GM12878 (cell line): Measurements from ENCODE around the gene CTSC. TPM values are rescaled to one million over a fixed set of nuclear protein-coding genes. Genes with fewer than 3 reads are reported as not detected.
A peak's percentile ranks its signal among the peaks of the same experiment; 100 is the strongest.

ENCODE experiments used
- ATAC-seq: fragments of 200-7000 bp; cut with Tn5 transposase; 3 replicates; pipeline ENCODE4 v1.9.1; 2020; ENCODE audit warnings: mild to moderate bottlenecking, moderate library complexity
- BruUV-seq: library from RNA; stranded (reverse); fragments of 400-500 nt; replicated peaks from 2 replicates; lab custom pipeline; 2021; lab: Mats Ljungman, UMichigan
- CTCF ChIA-PET: fragments of 300-600 bp; sonication (Branson Sonifier 250); formaldehyde crosslinking; extraction: SDS; loops from one replicate; lab custom pipeline; 2021; ENCODE audit warnings: inconsistent platforms; lab: Yijun Ruan, JAX
- POLR2A ChIA-PET: fragments of 350-600 bp; formaldehyde crosslinking; extraction: SDS; loops from one replicate; lab custom pipeline; 2021; ENCODE audit warnings: inconsistent platforms; lab: Charles Lee
- RAD21 ChIA-PET: fragments of 300-600 bp; sonication (Branson Sonifier 250); formaldehyde crosslinking; loops from one replicate; lab custom pipeline; 2023; ENCODE audit warnings: antibody characterized with exemption; ENCODE audit not compliant: unreplicated experiment; lab: Charles Lee
- SMC1A ChIA-PET: fragments of 300-600 bp; sonication (Branson Sonifier 250); formaldehyde crosslinking; loops from one replicate; lab custom pipeline; 2023; ENCODE audit not compliant: unreplicated experiment, uncharacterized antibody; lab: Charles Lee
- DNase-seq: peaks from one replicate; pipeline ENCODE4 v3.0.0-alpha.2; 2011; ENCODE audit warnings: low read depth, low spot score
- FAIRE-seq: peaks from 3 replicates; lab custom pipeline; 2011; peaks lifted over from hg19 to GRCh38; lab: Jason Lieb, UNC
- H2AFZ ChIP-seq: 2 replicates; pipeline ENCODE4 v1.6.0; 2011; ENCODE audit warnings: low read depth, low read length, control low read depth; ENCODE audit not compliant: control insufficient read depth
- H3K27ac ChIP-seq: 2 replicates; pipeline ENCODE4 v1.5.1; 2011; ENCODE audit warnings: control low read depth; ENCODE audit not compliant: control insufficient read depth, insufficient read depth
- H3K27me3 ChIP-seq, 2 experiments: replicated peaks in 1 of 2; 2 replicates each; pipeline versions ENCODE4 v1.6.0 to v1.6.1; 2011; ENCODE audit warnings: low read length in 1 of 2; ENCODE audit not compliant: control insufficient read depth in 2 of 2, insufficient read depth in 2 of 2
- H3K36me3 ChIP-seq, 2 experiments: 2 replicates each; pipeline ENCODE4 v1.5.1; 2011; ENCODE audit warnings: low read length in 1 of 2; ENCODE audit not compliant: control insufficient read depth in 2 of 2, insufficient read depth in 2 of 2
- H3K4me1 ChIP-seq: 2 replicates; pipeline ENCODE4 v1.6.1; 2011; ENCODE audit warnings: mild to moderate bottlenecking, low read length, moderate library complexity, mixed read lengths; ENCODE audit not compliant: control insufficient read depth, insufficient read depth
- H3K4me2 ChIP-seq: 2 replicates; pipeline ENCODE4 v1.6.0; 2011; ENCODE audit warnings: control low read depth; ENCODE audit not compliant: control insufficient read depth, insufficient read depth
- H3K4me3 ChIP-seq: fragments of 200-600 bp; sonication (generic); 2 replicates; pipeline ENCODE4 v1.5.1; 2016
- H3K79me2 ChIP-seq: 2 replicates; pipeline ENCODE4 v1.6.0; 2011; ENCODE audit warnings: low read length; ENCODE audit not compliant: control insufficient read depth, insufficient read depth
- H3K9ac ChIP-seq: 2 replicates; pipeline ENCODE4 v1.8.0; 2011; ENCODE audit warnings: low read length, control low read depth, mixed read lengths; ENCODE audit not compliant: control insufficient read depth, insufficient read depth
- H3K9me3 ChIP-seq: replicated peaks from 3 replicates; pipeline ENCODE4 v1.5.1; 2011; ENCODE audit warnings: mild to moderate bottlenecking, low read length; ENCODE audit not compliant: control insufficient read depth, insufficient read depth
- H4K20me1 ChIP-seq: 2 replicates; pipeline ENCODE4 v1.6.0; 2011; ENCODE audit not compliant: control insufficient read depth, insufficient read depth
- ATF2 ChIP-seq: IDR thresholded peaks from 2 replicates; pipeline ENCODE4 v1.6.1; 2012; ENCODE audit warnings: low read length, inconsistent platforms
- ATF7 ChIP-seq: fragments of 450-650 bp; IDR thresholded peaks from 2 replicates; pipeline ENCODE4 v1.6.1; 2016; ENCODE audit warnings: low read depth, mild to moderate bottlenecking
- IKZF1 ChIP-seq: fragments of 450-650 bp; conservative IDR thresholded peaks from 2 replicates; pipeline ENCODE4 v1.6.1; 2017; ENCODE audit warnings: antibody characterized with exemption, mild to moderate bottlenecking
- MTA2 ChIP-seq: fragments of 450-650 bp; IDR thresholded peaks from 2 replicates; pipeline ENCODE4 v1.6.1; 2016; ENCODE audit warnings: low read depth, mild to moderate bottlenecking, moderate library complexity
- NR2C1 ChIP-seq: fragments of 450-650 bp; IDR thresholded peaks from 2 replicates; pipeline ENCODE4 v1.6.1; 2017; ENCODE audit warnings: antibody characterized with exemption, mild to moderate bottlenecking, moderate library complexity
- SRF ChIP-seq, 2 experiments: IDR thresholded peaks; 2 replicates each; pipeline ENCODE4 v1.6.1; 2011; ENCODE audit warnings: low read depth in 2 of 2, low read length in 2 of 2, mild to moderate bottlenecking in 1 of 2, moderate library complexity in 1 of 2
- TAF1 ChIP-seq: IDR thresholded peaks from 2 replicates; pipeline ENCODE4 v1.6.1; 2011; ENCODE audit warnings: mild to moderate bottlenecking, low read depth, low read length, borderline replicate concordance
- ZBED1 ChIP-seq: IDR thresholded peaks from 2 replicates; pipeline ENCODE4 v1.6.1; 2016; ENCODE audit warnings: borderline replicate concordance
- ZNF24 ChIP-seq: fragments of 450-650 bp; IDR thresholded peaks from 2 replicates; pipeline ENCODE4 v1.6.1; 2017; ENCODE audit warnings: antibody characterized with exemption, mild to moderate bottlenecking
- WGBS: methylation state at CpG from one replicate; pipeline ENCODE4 v1.1.6; 2016; ENCODE audit warnings: low lambda C conversion rate; ENCODE audit not compliant: insufficient replicate concordance, insufficient coverage; ENCODE audit errors: missing lambda C conversion rate; 5-methylcytosine and 5-hydroxymethylcytosine counted together
- in situ Hi-C: fragments of 300-500 bp; cut with MboI; formaldehyde crosslinking; loops from 9 replicates; pipeline ENCODE4 v1.14.3; 2018; ENCODE audit warnings: mixed read lengths
- intact Hi-C: fragments of 100-400 bp; cut with micrococcal nuclease; formaldehyde crosslinking; loops from one replicate; pipeline ENCODE4 v1.14.2; 2022; ENCODE audit not compliant: unreplicated experiment
- polyA plus RNA-seq, 11 experiments: library from polyadenylated mRNA; depleted of rRNA in 4 of 11; unstranded in 6 of 11; stranded (reverse) in 5 of 11; fragments of >200 nt; fragmentation: Nextera tagmentation in 4 of 11; fragmentation: Illumina TruSeq in 1 of 11; extraction: Ambion mirVana in 4 of 11; extraction: Trizol in 1 of 11; gene quantifications; 1 replicate in 1 of 11; 2 replicates in 10 of 11; pipeline versions ENCODE4 v1.2.1 to v1.2.3, GENCODE V29; 2011 to 2016; ENCODE audit warnings: inconsistent platforms in 2 of 11, missing spikeins in 2 of 11, low read depth in 1 of 11
- total RNA-seq, 4 experiments: library from RNA; depleted of rRNA in 3 of 4; stranded (reverse); fragments of >200 nt in 3 of 4; fragmentation: Illumina TruSeq in 1 of 4; extraction: Trizol in 1 of 4; gene quantifications; 2 replicates each; pipeline versions ENCODE4 v1.2.1 to v1.2.3, GENCODE V29; 2013 to 2021

The CTSC gene
- total and polyA plus RNA-seq, 10 of the 15 experiments (the other 5 are each of a cell fraction or from before 2014, with no cell fraction given), result 289 to 1,123 (median 430) TPM

- H4K20me1 ChIP-seq, result no peaks in the 10 kb centered on the region
- H3K36me3 ChIP-seq, result no peaks in the 10 kb centered on the region; a peak in 2 of 4 replicates
- in situ Hi-C loops, result no loop called here
- WGBS, result 100% methylated on average over 2 of the region's 2 CpGs
- SMC1A ChIA-PET, result interaction anchor here (0.7 to 1.5 kb wide), 7 partner anchors 8 to 145 kb away, joined by 3 to 4 read pairs (median 3); no protein-coding TSS in a partner anchor
- no peaks in the 10 kb centered on the region for H3K27me3 ChIP-seq
- ATAC-seq (no peak), FAIRE-seq (no peak), DNase-seq (no peak)
- H3K4me2 ChIP-seq, result no peak overlapping the region
- TF ChIP-seq ATF7 (peak; percentile 35; the same call in 1 of the 2 replicates), MTA2 (no peak)
- POLR2A ChIA-PET, result no interaction called here
- intact Hi-C loops, result no loop called here
- H3K4me1 ChIP-seq, result no peaks in the 10 kb centered on the region
- H3K4me3 ChIP-seq, result no peak overlapping the region
- no peak overlapping the region for H3K9ac ChIP-seq
- H2AFZ ChIP-seq, result no peak overlapping the region
- no TSS peak for BruUV-seq
- CTCF ChIA-PET, result interaction anchor here (1.6 kb wide), 1 partner anchor 11 kb away, joined by 4 read pairs; no protein-coding TSS in a partner anchor
- RAD21 ChIA-PET, result interaction anchor here (1.3 kb wide), 1 partner anchor 58 kb away, joined by 3 read pairs; no protein-coding TSS in a partner anchor
- no peak overlapping the region for H3K27ac ChIP-seq
- no peaks in the 10 kb centered on the region for H3K79me2 ChIP-seq
- H3K9me3 ChIP-seq, result no peaks in the 10 kb centered on the region; the same call in 2 of the 3 replicates
Observed at GRCh38 chr11:88377144-88377543, 39.6 kb upstream of the CTSC start.

GRCh38 chr11:88375927-88376470 is 38.5 kb upstream of the CTSC start:
- Histone ChIP-seq H3K79me2 (no peaks in the 10 kb centered on the region), H3K27ac (no peak overlapping the region), H3K4me2 (no peak overlapping the region), H3K9me3 (no peaks in the 10 kb centered on the region; the same call in 2 of the 3 replicates), H2AFZ (no peak overlapping the region), H3K36me3 (no peaks in the 10 kb centered on the region; a peak in 2 of 4 replicates), H3K27me3 (no peaks in the 10 kb centered on the region), H4K20me1 (no peaks in the 10 kb centered on the region), H3K4me3 (no peak overlapping the region), H3K4me1 (no peaks in the 10 kb centered on the region), H3K9ac (no peak overlapping the region)
- 64% methylated on average over 2 of the region's 2 CpGs for WGBS
- intact Hi-C loops (no loop called here), in situ Hi-C loops (no loop called here)
- ChIA-PET POLR2A (interaction anchor here (0.7 to 1.1 kb wide), 3 partner anchors 43 to 92 kb away, joined by 3 to 11 read pairs (median 4); no protein-coding TSS in a partner anchor), SMC1A (interaction anchor here (0.6 to 1.5 kb wide), 8 partner anchors 9 to 469 kb away, joined by 3 to 5 read pairs (median 3); no protein-coding TSS in a partner anchor), CTCF (interaction anchor here (0.6 to 1.6 kb wide), 3 partner anchors 10 to 821 kb away, joined by 3 to 4 read pairs (median 4); no protein-coding TSS in a partner anchor), RAD21 (no interaction called here)
- no peak for FAIRE-seq
- no peak for ATAC-seq
- TF ChIP-seq NR2C1, result no peak
- TF ChIP-seq TAF1, result no peak
- TF ChIP-seq SRF (IDR thresholded peaks at IDR 0.05; ENCODE audit: low read depth in 2 of 2, low read length in 2 of 2), result no peak
- TF ChIP-seq IKZF1, result no peak
- no peak for TF ChIP-seq ZBED1
- no peak for TF ChIP-seq ZNF24
- no peak for TF ChIP-seq ATF2
- DNase-seq, result no peak
- no TSS peak for BruUV-seq
